Measurements from ENCODE around the gene STARD8. TPM values are rescaled to one million over a fixed set of nuclear protein-coding genes. Genes with fewer than 3 reads are reported as not detected.

STARD8 gene
- total RNA-seq, 6 experiments from 2014 or later = 1.9 to 3.6 (median 3.0) TPM

DNA sequence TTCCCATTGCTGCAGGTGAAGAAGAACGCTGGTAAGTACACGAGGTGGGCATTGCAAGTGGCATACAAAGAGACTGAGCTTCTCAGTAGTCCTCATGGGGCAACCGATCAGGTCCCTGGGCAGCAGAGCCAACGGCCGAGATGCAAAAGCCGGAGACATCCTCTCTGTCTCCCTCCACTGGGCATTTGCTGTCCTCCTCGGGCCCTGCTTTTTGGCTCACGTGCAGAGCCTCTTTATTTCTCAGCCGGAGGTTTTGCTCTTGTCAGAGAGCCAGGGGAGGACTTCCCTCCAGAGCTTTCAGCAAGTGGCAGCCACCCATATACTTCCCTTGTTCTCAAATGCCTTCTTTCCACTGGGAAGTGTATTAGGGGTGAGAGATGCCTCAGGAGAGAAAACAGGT lies 18.0 kb downstream of the STARD8 start:
- H3K4me1 Mint-ChIP-seq (ENCODE audit: low read depth) = peaks cover 20% of the 10 kb centered on the region
- no peak overlapping the region for H3K27ac Mint-ChIP-seq
- TF ChIP-seq, protein P1, sequence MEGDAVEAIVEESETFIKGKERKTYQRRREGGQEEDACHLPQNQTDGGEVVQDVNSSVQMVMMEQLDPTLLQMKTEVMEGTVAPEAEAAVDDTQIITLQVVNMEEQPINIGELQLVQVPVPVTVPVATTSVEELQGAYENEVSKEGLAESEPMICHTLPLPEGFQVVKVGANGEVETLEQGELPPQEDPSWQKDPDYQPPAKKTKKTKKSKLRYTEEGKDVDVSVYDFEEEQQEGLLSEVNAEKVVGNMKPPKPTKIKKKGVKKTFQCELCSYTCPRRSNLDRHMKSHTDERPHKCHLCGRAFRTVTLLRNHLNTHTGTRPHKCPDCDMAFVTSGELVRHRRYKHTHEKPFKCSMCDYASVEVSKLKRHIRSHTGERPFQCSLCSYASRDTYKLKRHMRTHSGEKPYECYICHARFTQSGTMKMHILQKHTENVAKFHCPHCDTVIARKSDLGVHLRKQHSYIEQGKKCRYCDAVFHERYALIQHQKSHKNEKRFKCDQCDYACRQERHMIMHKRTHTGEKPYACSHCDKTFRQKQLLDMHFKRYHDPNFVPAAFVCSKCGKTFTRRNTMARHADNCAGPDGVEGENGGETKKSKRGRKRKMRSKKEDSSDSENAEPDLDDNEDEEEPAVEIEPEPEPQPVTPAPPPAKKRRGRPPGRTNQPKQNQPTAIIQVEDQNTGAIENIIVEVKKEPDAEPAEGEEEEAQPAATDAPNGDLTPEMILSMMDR (IDR thresholded peaks at IDR 0.05) = no peak
- H3K4me3 Mint-ChIP-seq = no peak overlapping the region
- no peaks in the 10 kb centered on the region for H3K9me3 Mint-ChIP-seq
- H3K36me3 Mint-ChIP-seq (ENCODE audit: low read depth) = peaks cover 5% of the 10 kb centered on the region
- DNase-seq = no peak
- no peaks in the 10 kb centered on the region; the same call in 1 of the 2 replicates for H3K27me3 Mint-ChIP-seq (ENCODE audit: insufficient read depth)

DNA sequence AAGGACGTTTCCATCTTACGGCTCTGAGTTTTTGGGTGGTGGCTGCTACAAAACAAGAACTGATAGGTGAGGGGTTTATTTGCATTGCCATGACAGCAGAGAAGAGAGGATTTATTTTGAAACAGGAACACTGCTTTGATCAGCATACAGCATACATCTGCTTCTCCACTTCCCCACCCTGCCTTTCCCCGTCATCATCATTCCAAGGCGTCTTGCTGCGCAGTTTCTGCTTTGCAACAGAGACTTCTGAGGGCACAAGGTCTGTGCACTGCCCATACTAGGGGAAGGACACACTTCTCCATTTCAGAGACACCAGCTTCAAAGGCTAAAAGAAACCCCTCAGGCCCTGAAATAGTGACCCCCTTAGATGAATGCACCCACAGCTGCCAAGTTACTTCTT lies 19.1 kb downstream of the STARD8 start:
- Mint-ChIP-seq H3K27me3 (ENCODE audit: insufficient read depth) (no peaks in the 10 kb centered on the region; the same call in 1 of the 2 replicates), H3K36me3 (ENCODE audit: low read depth) (peaks cover 5% of the 10 kb centered on the region), H3K27ac (no peak overlapping the region), H3K4me3 (no peak overlapping the region), H3K9me3 (no peaks in the 10 kb centered on the region), H3K4me1 (ENCODE audit: low read depth) (peaks cover 20% of the 10 kb centered on the region)
- DNase-seq = no peak
- TF ChIP-seq, protein P1 (IDR thresholded peaks at IDR 0.05) = no peak

DNA sequence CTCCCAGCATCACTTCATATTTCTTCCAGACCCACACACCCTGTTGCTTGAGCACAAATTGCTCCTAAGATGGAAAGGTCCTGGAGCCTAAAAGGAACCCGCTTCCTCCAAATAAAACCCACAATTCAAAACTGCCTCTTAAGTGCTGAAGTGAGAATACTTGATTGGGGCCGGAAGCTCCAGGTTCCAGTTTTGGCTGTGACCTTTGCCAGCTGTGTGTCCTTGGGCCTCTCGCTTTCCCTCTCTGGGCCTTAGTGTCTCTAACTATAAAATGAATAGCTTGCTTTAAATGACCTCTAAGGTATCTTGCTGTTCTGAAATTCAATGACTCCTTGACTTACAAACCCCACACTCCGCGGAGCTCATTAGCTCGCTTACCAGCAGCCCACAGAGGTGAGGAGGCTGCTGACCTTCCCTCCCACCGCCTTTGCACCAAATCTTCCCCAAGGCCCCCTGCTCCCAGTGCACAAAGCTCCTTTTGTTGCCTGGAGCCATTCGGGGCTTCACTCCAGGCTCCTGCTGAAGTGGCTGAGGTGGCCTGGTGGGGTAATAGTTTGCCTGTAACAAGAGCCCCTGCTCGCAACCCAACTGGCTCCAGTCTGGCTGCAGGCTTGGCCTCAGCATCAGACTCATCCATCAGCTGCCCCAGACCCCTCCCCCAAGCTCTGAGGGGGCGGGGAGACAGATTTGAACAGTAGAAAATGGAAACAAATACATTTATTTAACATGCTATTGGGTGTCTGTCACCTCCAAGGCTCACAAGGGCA lies 21.8 kb downstream of the STARD8 start:
- no peaks in the 10 kb centered on the region for H3K9me3 Mint-ChIP-seq
- TF ChIP-seq, protein P1 (IDR thresholded peaks at IDR 0.05) = no peak
- peak overlapping the region; percentile 49 for H3K27ac Mint-ChIP-seq
- H3K27me3 Mint-ChIP-seq (ENCODE audit: insufficient read depth) = no peaks in the 10 kb centered on the region; the same call in 1 of the 2 replicates
- peaks cover 30% of the 10 kb centered on the region for H3K4me1 Mint-ChIP-seq (ENCODE audit: low read depth)
- H3K36me3 Mint-ChIP-seq (ENCODE audit: low read depth) = peaks cover 4% of the 10 kb centered on the region; the same call in 1 of the 2 replicates
- no peak for DNase-seq
- H3K4me3 Mint-ChIP-seq = no peak overlapping the region; the same call in 1 of the 2 replicates

DNA sequence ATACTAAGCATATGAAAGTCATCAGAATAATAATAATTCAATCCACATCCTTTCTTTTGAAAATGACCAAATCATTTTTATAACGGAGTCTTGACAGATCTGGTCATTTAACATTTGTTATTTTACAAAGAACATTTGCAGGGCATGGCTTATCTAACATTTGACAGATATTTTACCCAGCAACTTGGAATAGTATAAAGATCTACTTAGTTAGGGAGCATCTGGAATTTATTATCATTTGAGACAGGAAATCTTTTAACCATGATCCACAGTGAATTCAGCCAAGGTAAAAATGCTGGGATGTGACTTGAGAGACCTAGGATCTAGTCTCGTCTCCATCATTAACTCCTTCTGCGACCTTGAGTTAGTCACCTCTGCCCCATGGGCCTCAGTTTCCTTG lies 22.4 kb downstream of the STARD8 start:
- TF ChIP-seq, protein P1 (IDR thresholded peaks at IDR 0.05) = no peak
- H3K9me3 Mint-ChIP-seq = no peaks in the 10 kb centered on the region
- H3K27me3 Mint-ChIP-seq (ENCODE audit: insufficient read depth) = no peaks in the 10 kb centered on the region; the same call in 1 of the 2 replicates
- DNase-seq = no peak
- H3K27ac Mint-ChIP-seq = peak overlapping the region; percentile 49
- H3K4me1 Mint-ChIP-seq (ENCODE audit: low read depth) = peaks cover 30% of the 10 kb centered on the region
- H3K36me3 Mint-ChIP-seq (ENCODE audit: low read depth) = peaks cover 4% of the 10 kb centered on the region; the same call in 1 of the 2 replicates
- no peak overlapping the region for H3K4me3 Mint-ChIP-seq

DNA sequence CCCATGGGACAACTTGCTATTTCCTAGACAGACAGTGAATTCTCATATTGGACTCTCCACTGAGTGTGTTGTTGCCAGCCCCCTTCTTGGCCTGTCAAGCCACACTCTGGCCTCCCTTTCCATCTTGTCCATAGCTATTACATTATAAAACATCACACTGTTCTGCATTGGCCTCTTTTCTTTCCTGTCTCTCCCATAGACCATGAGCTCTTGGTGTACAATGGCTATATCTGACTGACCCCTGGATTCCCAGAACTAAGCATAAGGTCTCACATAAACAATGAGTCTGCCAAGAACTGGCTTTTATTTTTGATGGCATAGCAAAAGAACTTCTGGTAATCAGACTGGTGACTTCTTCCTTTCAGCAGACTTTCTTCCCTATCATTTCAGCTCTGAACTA lies 23.8 kb downstream of the STARD8 start:
- Mint-ChIP-seq H3K27me3 (ENCODE audit: insufficient read depth) (no peaks in the 10 kb centered on the region; the same call in 1 of the 2 replicates), H3K4me3 (no peak overlapping the region), H3K4me1 (ENCODE audit: low read depth) (peaks cover 30% of the 10 kb centered on the region), H3K27ac (no peak overlapping the region), H3K36me3 (ENCODE audit: low read depth) (peaks cover 4% of the 10 kb centered on the region; the same call in 1 of the 2 replicates), H3K9me3 (no peaks in the 10 kb centered on the region)
- no peak for DNase-seq
- TF ChIP-seq, protein P1 (IDR thresholded peaks at IDR 0.05) = no peak

All from HFFc6 (cell line).